NT2/D1 (cell line): ENCODE data around the gene PLCG1.

Experiments used
- SUZ12 ChIP-seq: IDR thresholded peaks from 2 replicates; pipeline ENCODE4 v1.6.1; 2011; ENCODE audit not compliant: insufficient read length, insufficient read depth; ENCODE audit errors: extremely low read depth
- YY1 ChIP-seq: IDR thresholded peaks from 2 replicates; pipeline ENCODE4 v1.6.1; 2011; ENCODE audit not compliant: insufficient read length, insufficient read depth
- ZNF274 ChIP-seq: IDR thresholded peaks from 2 replicates; pipeline ENCODE4 v1.6.1; 2011; ENCODE audit warnings: mild to moderate bottlenecking, low read depth, low read length

DNA sequence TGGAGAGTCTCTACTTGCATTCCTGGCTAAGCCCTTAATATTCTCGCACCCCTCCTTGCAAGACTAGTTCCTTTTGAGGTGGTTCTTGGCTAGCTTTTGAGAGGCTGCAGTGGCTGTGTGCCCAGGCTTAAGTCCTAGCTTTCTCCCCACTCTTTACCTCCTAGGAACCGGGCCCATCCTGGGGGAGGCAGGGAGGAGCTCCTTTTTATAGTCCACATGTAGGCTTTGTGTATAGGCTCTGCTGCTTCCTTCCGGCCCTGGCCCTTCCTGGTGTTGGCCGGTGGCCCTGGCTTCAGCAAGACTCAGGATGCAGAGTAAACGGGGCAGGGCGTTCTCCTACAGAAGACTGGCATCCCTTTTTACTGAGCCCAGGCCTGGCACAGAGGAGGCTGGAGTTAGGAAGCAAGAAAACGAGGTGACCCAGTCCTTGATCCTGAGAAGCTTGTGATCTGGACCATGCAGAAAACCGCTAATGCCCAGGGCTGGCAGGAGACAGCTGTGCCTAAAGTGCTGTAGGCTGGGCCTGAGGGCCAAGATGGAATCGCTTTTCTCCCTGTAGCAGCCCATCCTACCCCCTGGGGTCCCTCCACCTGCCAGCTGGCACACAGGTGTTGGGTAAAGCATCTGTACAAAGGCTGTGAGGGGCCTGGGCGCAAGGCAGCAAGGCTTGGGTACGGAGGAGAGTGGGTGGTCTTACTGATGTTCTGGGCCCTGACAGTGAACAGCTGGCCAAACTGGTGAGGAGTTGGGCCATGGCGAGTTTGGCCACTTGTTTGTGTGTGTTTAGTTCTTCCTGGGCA, 8.7 kb downstream of the PLCG1 start:
- no peak for TF ChIP-seq SUZ12
- TF ChIP-seq YY1: no peak
- no peak for TF ChIP-seq ZNF274
